Ishikawa (cell line): ENCODE results near the gene RYR2.

Experiments
- CEBPB ChIP-seq: IDR thresholded peaks from 2 replicates; pipeline ENCODE4 v1.6.1; 2012
- CREB1 ChIP-seq: IDR thresholded peaks from 2 replicates; pipeline ENCODE4 v1.6.1; 2012; ENCODE audit warnings: low read depth
- EGR1 ChIP-seq: IDR thresholded peaks from 2 replicates; pipeline ENCODE4 v1.6.1; 2012
- EP300 ChIP-seq: IDR thresholded peaks from 2 replicates; pipeline ENCODE4 v1.6.1; 2012; ENCODE audit warnings: borderline replicate concordance
- FOXM1 ChIP-seq: IDR thresholded peaks from 2 replicates; pipeline ENCODE4 v1.6.1; 2012; ENCODE audit warnings: low read depth, borderline replicate concordance
- NFIC ChIP-seq: IDR thresholded peaks from 2 replicates; pipeline ENCODE4 v1.6.1; 2012
- RAD21 ChIP-seq: IDR thresholded peaks from 2 replicates; pipeline ENCODE4 v1.6.1; 2012; ENCODE audit warnings: low read depth
- TAF1 ChIP-seq: IDR thresholded peaks from 2 replicates; pipeline ENCODE4 v1.6.1; 2012; ENCODE audit warnings: low read depth, mild to moderate bottlenecking
- TCF12 ChIP-seq: IDR thresholded peaks from 2 replicates; pipeline ENCODE4 v1.6.1; 2012; ENCODE audit warnings: low read depth
- TEAD4 ChIP-seq: IDR thresholded peaks from 2 replicates; pipeline ENCODE4 v1.6.1; 2012
- YY1 ChIP-seq: IDR thresholded peaks from 2 replicates; pipeline ENCODE4 v1.6.1; 2012; ENCODE audit warnings: low read depth
- ZBTB7A ChIP-seq: IDR thresholded peaks from 2 replicates; pipeline ENCODE4 v1.6.1; 2012; ENCODE audit warnings: low read depth
- TF ChIP-seq, protein P1 (sequence below): IDR thresholded peaks from 2 replicates; pipeline ENCODE4 v1.6.1; 2012
- TF ChIP-seq, protein P2 (sequence below): IDR thresholded peaks from 2 replicates; pipeline ENCODE4 v1.6.1; 2012; ENCODE audit warnings: low read depth, mild to moderate bottlenecking
- TF ChIP-seq, protein P3 (sequence below): IDR thresholded peaks from 2 replicates; pipeline ENCODE4 v1.6.1; 2012

The RYR2 gene

DNA sequence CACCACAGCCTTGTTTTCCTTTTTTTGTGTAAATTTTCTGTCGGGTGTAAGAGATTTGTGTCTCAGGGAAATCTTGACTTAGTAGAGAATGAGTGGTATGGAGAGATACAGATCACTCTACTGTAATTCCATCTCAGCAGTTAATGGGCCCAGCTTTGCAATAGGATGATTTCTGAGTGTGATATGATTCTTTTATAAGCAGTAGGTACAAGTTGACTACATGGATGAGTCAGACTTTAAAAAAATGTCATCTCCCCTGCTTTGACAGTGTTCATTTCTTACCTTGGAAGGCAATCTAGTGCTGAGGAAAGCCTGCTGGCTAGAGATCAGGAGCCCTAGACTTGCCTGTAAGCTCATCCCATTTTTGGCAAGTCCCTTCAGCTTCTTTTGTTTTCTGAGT lies 261.9 kb downstream of the RYR2 start:
- TF ChIP-seq EP300 (no peak), NFIC (no peak)
- TF ChIP-seq, protein P1, sequence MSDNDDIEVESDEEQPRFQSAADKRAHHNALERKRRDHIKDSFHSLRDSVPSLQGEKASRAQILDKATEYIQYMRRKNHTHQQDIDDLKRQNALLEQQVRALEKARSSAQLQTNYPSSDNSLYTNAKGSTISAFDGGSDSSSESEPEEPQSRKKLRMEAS = no peak

DNA sequence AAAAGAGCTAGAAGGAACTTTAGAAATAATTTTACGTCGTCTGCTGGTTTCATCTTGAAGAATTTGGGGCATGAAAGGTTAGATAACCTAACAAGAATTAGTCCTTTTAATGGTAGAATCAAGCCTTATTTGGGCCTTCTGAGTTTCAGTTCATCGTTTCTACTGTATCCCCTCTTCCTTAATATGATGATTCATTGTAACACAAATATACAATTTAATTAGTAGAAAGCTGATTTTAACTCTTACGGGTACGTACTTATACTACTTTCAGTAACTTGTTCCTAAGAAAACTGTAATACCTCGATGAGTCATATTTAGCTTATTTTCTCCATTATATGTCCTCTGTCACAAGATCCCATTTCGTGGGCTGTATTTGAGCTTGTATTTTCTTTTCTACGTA lies 264.7 kb downstream of the RYR2 start:
- TF ChIP-seq NFIC (no peak), CEBPB (no peak)

DNA sequence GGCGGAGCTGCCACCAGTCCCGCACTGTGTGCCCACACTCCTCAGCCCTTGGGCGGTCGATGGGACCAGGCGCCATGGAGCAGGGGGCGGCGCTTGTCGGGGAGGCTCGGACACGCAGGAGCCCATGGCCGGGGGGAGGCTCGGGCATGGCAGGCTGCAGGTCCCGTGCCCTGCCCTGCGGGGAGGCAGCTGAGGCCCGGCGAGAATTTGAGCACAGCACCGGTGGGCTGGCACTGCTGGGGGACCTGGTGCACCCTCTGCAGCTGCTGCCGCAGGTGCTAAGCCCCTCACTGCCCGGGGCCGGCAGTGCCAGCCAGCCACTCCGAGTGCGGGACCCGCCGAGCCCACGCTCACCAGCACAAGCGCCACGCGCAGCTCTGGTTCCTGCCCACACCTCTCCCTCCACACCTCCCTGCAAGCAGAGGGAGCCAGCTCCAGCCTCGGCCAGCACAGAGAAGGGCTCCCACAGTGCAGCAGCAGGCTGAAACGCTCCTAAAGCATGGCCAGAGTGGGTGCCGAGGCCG lies 267.7 kb downstream of the RYR2 start:
- TF ChIP-seq, protein P1 = no peak
- TF ChIP-seq CREB1 (no peak), YY1 (no peak), TEAD4 (no peak), FOXM1 (no peak), ZBTB7A (no peak), TCF12 (no peak), RAD21 (no peak), NFIC (no peak), TAF1 (no peak), EGR1 (no peak), CEBPB (no peak), EP300 (no peak)
- TF ChIP-seq, protein P2, sequence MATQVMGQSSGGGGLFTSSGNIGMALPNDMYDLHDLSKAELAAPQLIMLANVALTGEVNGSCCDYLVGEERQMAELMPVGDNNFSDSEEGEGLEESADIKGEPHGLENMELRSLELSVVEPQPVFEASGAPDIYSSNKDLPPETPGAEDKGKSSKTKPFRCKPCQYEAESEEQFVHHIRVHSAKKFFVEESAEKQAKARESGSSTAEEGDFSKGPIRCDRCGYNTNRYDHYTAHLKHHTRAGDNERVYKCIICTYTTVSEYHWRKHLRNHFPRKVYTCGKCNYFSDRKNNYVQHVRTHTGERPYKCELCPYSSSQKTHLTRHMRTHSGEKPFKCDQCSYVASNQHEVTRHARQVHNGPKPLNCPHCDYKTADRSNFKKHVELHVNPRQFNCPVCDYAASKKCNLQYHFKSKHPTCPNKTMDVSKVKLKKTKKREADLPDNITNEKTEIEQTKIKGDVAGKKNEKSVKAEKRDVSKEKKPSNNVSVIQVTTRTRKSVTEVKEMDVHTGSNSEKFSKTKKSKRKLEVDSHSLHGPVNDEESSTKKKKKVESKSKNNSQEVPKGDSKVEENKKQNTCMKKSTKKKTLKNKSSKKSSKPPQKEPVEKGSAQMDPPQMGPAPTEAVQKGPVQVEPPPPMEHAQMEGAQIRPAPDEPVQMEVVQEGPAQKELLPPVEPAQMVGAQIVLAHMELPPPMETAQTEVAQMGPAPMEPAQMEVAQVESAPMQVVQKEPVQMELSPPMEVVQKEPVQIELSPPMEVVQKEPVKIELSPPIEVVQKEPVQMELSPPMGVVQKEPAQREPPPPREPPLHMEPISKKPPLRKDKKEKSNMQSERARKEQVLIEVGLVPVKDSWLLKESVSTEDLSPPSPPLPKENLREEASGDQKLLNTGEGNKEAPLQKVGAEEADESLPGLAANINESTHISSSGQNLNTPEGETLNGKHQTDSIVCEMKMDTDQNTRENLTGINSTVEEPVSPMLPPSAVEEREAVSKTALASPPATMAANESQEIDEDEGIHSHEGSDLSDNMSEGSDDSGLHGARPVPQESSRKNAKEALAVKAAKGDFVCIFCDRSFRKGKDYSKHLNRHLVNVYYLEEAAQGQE = no peak
- TF ChIP-seq, protein P3, sequence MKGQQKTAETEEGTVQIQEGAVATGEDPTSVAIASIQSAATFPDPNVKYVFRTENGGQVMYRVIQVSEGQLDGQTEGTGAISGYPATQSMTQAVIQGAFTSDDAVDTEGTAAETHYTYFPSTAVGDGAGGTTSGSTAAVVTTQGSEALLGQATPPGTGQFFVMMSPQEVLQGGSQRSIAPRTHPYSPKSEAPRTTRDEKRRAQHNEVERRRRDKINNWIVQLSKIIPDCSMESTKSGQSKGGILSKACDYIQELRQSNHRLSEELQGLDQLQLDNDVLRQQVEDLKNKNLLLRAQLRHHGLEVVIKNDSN = no peak

DNA sequence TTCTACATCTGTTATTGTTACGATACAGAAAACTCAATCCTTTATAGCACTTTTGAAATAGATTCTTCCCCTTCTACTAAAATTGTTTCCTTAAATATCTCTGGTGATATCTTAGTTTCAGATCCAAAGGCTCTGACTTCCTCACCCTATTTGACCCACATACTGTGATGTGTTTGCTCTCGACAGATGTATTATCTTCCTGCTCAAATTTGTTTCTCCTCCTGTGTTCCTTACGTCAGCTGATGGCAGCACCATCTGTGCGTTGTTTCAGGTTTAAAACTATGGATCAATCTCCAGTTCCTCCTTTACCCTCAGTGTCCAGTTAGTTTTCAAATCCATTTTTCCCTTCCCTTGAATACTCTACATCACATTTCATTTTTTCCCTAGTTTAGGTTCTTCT lies 274.4 kb downstream of the RYR2 start:
- no peak for TF ChIP-seq CREB1
- TF ChIP-seq EP300 = no peak
- no peak for TF ChIP-seq RAD21
- TF ChIP-seq ZBTB7A = no peak

DNA sequence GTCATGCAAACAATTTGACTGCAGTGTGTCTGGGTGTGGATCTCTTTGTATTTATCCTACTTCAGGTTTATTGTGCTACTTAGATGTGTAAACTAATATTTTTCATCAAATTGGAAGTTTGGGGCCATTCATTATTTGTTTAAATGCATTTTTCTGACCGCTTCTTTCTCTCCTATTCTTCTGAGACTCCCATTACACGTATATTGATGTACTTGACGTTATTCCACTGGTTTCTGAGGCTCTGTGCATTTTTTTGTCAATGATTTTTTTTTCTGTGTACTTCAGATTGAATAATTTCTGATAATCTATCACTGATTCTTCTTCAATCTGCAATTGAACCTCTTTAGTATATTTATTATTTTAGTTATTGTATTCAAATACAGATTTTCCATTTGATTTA lies 276.8 kb downstream of the RYR2 start:
- no peak for TF ChIP-seq EP300

DNA sequence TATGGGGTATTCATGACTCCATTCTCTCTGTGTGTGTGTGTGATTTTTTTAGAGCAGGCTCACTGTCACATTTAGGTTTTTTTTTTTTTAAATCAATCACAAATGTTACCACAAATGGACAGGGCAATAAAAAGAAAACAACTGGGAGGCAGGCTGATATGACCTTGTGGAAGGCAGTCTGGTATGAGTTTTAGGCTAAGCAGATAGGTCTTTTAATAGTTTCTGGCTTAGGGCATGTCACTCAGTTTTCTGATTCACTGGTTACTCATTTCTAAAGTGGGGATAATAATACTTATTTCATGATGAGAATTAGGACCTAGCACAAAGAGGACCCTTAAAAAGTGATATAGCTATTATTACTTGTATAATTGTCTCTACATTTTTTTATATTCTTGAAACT lies 278.9 kb downstream of the RYR2 start:
- TF ChIP-seq YY1 (no peak), RAD21 (no peak), ZBTB7A (no peak), NFIC (no peak), FOXM1 (no peak), EP300 (no peak), TCF12 (no peak), TAF1 (no peak), EGR1 (no peak)
- TF ChIP-seq, protein P3 = no peak
- TF ChIP-seq, protein P2 = no peak
- TF ChIP-seq, protein P1 = no peak

DNA sequence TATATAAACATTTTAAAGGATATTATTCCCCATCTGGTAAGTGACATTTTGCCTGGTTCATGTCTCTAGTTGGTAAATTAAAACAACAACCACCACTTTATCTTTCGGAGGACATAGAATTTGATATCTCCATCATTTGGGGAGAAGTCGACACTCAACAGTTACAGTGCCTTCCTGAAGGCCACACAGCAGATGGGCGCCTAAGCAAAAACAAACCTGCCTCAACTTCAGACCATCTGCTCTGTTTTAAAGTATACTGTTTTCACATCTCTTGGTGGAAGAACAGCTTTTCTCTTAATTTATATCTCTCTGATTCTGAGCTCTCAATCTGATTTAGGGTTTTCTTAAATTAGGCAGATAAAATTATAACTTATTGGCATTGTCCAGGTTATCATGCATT lies 282.2 kb downstream of the RYR2 start:
- TF ChIP-seq TEAD4 (no peak), RAD21 (no peak), FOXM1 (no peak), EP300 (no peak), TCF12 (no peak), CEBPB (no peak), ZBTB7A (no peak), CREB1 (no peak), TAF1 (no peak), NFIC (no peak), EGR1 (no peak), YY1 (no peak)
- TF ChIP-seq, protein P3 = no peak
- TF ChIP-seq, protein P1 = no peak
- TF ChIP-seq, protein P2 = no peak
